BLaER1 (cell line): ENCODE measurements around the gene TMEM140.

ENCODE experiments used
- H3K27ac ChIP-seq: shearing (Covaris generic); formaldehyde crosslinking; 2 replicates; pipeline ENCODE4 v1.8.1; 2022
- H3K27me3 ChIP-seq: shearing (Covaris generic); formaldehyde crosslinking; 2 replicates; pipeline ENCODE4 v1.8.1; 2022
- H3K36me3 ChIP-seq: shearing (Covaris generic); formaldehyde crosslinking; 2 replicates; pipeline ENCODE4 v1.8.1; 2022
- H3K4me1 ChIP-seq: shearing (Covaris generic); formaldehyde crosslinking; 2 replicates; pipeline ENCODE4 v1.8.1; 2022
- H3K4me2 ChIP-seq: shearing (Covaris generic); formaldehyde crosslinking; 2 replicates; pipeline ENCODE4 v1.8.1; 2022
- H3K4me3 ChIP-seq: shearing (Covaris generic); formaldehyde crosslinking; 2 replicates; pipeline ENCODE4 v1.8.1; 2022
- H3K9ac ChIP-seq: shearing (Covaris generic); formaldehyde crosslinking; 2 replicates; pipeline ENCODE4 v1.8.1; 2022
- H3K9me3 ChIP-seq: shearing (Covaris generic); formaldehyde crosslinking; 2 replicates; pipeline ENCODE4 v1.8.1; 2022
- H4K20me1 ChIP-seq: shearing (Covaris generic); formaldehyde crosslinking; 2 replicates; pipeline ENCODE4 v1.8.1; 2022
- Cebpa-rat ChIP-seq: shearing (Covaris generic); IDR thresholded peaks from 2 replicates; pipeline ENCODE4 v1.8.1; 2022

The TMEM140 gene

DNA sequence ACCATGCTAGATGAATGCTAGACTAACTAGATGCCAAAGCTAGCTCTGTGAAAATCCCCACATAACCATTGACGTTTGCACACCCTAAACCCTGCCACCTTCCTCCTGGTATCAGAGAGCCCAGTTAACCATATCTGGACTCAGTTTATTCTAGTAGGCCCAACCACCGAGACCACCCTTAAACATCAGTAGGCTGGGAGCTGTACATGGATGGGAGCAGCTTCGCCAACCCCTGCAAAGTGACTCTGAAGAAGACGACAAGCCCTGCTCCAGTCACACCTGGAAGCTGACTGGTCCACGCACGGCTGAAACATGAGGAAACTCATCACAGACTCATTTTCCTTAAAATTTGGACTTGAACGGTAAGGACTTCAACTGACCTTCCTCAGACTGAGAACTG, 27.1 kb downstream of the TMEM140 start:
- no peak for TF ChIP-seq Cebpa-rat
- no peak overlapping the region for H3K4me2 ChIP-seq
- peaks cover 10% of the 10 kb centered on the region for H3K9me3 ChIP-seq
- H4K20me1 ChIP-seq: no peaks in the 10 kb centered on the region
- peaks cover 12% of the 10 kb centered on the region for H3K4me1 ChIP-seq
- H3K4me3 ChIP-seq: no peak overlapping the region
- H3K27ac ChIP-seq: no peak overlapping the region
- no peaks in the 10 kb centered on the region for H3K27me3 ChIP-seq
- peaks cover 1% of the 10 kb centered on the region for H3K36me3 ChIP-seq
- no peak overlapping the region for H3K9ac ChIP-seq

DNA sequence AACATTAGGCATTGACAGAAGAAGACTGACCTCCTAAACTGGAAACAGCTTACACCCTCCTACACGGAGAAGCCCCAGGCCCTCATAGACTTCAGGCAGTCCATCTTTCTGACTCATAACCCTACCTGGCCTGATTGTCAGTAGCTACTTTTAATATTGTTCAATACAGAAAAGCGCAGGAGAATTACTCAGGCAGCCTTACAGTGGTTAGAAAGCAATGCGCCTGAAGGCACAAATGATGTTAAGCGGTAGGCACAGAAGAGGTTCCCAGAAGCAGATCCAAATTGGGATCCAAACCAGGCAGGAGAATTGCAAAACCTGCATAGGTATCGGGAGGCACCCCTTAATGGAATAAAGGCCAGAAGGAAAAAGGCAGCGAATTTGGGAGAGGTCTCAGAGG, 28.1 kb downstream of the TMEM140 start:
- H3K9me3 ChIP-seq: peaks cover 20% of the 10 kb centered on the region
- no peak overlapping the region for H3K9ac ChIP-seq
- H3K27ac ChIP-seq: no peak overlapping the region
- peaks cover 10% of the 10 kb centered on the region for H3K36me3 ChIP-seq
- no peak overlapping the region for H3K4me3 ChIP-seq
- no peak for TF ChIP-seq Cebpa-rat
- peaks cover 12% of the 10 kb centered on the region for H3K4me1 ChIP-seq
- no peaks in the 10 kb centered on the region for H4K20me1 ChIP-seq
- no peaks in the 10 kb centered on the region for H3K27me3 ChIP-seq
- H3K4me2 ChIP-seq: no peak overlapping the region

DNA sequence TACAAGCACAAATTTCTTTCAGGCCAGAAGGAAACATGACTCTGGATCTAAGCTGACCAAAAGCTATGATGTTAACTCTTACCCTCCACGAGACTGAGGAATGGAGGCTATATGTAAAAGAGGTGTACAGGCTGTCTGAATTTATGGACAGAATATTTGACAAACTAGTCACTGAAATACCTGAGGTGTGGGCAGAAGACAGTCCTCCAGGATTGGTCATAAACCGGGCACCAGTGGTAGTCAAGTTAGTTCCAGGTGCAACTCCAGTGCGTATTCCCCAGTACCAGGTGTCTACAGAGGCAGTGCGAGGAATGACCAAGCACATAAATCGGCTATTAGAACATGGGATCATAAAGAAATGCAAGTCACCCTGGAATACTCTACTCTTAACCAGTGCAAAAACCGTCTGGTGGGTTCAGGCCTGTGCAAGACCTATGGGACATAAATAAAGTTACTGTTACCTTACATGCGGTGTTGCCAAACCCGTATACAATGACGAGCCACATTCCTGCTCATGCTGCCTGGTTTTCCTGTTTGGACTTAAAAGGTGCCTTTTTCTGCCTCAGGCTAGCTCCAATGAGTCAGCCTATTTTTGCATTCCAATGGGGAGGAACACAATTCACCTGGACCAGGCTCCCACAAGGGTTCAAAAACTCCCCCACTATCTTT, 29.3 kb downstream of the TMEM140 start:
- no peak for TF ChIP-seq Cebpa-rat
- H4K20me1 ChIP-seq: no peaks in the 10 kb centered on the region
- peaks cover 20% of the 10 kb centered on the region for H3K36me3 ChIP-seq
- H3K9ac ChIP-seq: no peak overlapping the region
- no peak overlapping the region for H3K27ac ChIP-seq
- no peak overlapping the region for H3K4me2 ChIP-seq
- H3K4me1 ChIP-seq: no peaks in the 10 kb centered on the region
- no peaks in the 10 kb centered on the region for H3K27me3 ChIP-seq
- H3K9me3 ChIP-seq: peaks cover 32% of the 10 kb centered on the region
- H3K4me3 ChIP-seq: no peak overlapping the region

DNA sequence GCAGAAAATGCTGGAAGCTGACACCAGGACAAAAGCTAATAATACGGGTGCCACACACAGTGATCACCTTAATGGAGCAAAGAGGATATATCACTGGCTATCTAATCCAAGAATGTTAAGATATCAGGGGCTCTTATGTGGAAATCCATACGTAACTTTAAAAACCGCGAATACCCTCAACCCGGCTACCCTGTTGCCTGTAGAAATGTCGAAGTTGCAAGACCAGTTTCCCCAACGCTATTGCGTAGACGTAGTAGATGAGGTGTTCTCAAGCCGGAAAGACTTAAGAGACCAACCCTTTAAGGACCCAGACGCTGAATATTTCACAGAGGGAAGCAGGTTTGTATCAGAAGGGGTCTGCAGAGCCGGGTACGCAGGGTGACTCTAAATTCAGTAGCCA, 30.5 kb downstream of the TMEM140 start:
- H3K9me3 ChIP-seq: peaks cover 44% of the 10 kb centered on the region
- no peak overlapping the region for H3K9ac ChIP-seq
- peaks cover 32% of the 10 kb centered on the region for H3K36me3 ChIP-seq

DNA sequence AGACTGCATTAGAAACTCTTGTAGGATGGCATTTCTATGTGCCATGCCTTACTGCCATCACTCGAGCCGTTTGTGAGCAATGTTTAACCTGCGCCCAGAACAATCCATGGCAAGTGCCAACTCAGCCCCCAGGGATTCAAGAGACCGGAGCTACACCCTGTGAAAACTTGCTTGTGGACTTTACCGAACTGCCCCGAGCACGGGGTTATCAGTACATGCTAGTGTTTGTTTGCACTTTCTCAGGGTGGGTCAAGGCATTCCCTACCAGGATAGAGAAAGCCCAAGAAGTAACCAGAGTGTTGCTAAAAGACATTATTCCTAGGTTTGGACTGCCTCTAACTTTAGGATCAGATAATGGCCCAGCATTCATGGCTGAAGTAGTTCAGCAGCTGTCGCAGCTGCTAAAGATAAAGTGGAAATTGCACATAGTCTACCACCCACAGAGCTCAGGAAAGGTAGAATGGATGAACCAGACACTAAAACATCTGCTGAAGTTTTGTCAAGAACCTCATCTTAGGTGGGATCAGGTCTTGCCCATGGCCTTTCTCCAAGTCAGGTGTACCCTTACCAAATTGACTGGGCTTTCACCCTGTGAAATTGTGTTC, 31.6 kb downstream of the TMEM140 start:
- Histone ChIP-seq H3K4me1 (no peaks in the 10 kb centered on the region), H3K27ac (no peak overlapping the region), H3K4me3 (no peak overlapping the region), H3K9ac (no peak overlapping the region), H3K4me2 (no peak overlapping the region), H3K27me3 (no peaks in the 10 kb centered on the region), H3K9me3 (peaks cover 54% of the 10 kb centered on the region), H3K36me3 (peaks cover 42% of the 10 kb centered on the region), H4K20me1 (no peaks in the 10 kb centered on the region)
- no peak for TF ChIP-seq Cebpa-rat

More for the DNA sequence above, 30.5 kb downstream of the TMEM140 start:
- Histone ChIP-seq H3K4me2 (no peak overlapping the region), H3K4me3 (no peak overlapping the region), H3K27ac (no peak overlapping the region), H3K4me1 (no peaks in the 10 kb centered on the region), H4K20me1 (no peaks in the 10 kb centered on the region), H3K27me3 (no peaks in the 10 kb centered on the region)
- TF ChIP-seq Cebpa-rat: no peak

DNA sequence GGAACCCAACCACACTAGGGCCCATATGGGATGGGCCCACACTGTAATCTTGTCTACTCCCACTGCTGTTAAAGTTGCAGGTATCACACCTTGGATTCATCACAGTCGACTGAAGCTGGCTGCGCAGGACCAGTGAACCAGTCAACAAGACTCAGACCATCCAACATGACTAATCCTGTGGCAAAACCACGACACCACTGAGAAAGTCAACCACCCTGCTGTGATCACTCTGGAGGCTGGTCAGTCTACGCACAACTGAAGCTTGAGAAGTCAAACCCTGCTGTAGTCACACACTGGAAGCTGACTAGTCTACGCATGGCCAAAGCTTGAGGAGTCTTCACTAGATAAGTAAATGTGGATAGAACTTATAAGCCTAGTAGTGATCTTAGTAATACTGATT, 32.2 kb downstream of the TMEM140 start:
- Histone ChIP-seq H3K4me3 (no peak overlapping the region), H4K20me1 (no peaks in the 10 kb centered on the region), H3K27me3 (no peaks in the 10 kb centered on the region), H3K27ac (no peak overlapping the region), H3K9ac (no peak overlapping the region), H3K4me2 (no peak overlapping the region), H3K9me3 (peaks cover 60% of the 10 kb centered on the region), H3K36me3 (peaks cover 49% of the 10 kb centered on the region), H3K4me1 (no peaks in the 10 kb centered on the region)
- TF ChIP-seq Cebpa-rat: no peak

DNA sequence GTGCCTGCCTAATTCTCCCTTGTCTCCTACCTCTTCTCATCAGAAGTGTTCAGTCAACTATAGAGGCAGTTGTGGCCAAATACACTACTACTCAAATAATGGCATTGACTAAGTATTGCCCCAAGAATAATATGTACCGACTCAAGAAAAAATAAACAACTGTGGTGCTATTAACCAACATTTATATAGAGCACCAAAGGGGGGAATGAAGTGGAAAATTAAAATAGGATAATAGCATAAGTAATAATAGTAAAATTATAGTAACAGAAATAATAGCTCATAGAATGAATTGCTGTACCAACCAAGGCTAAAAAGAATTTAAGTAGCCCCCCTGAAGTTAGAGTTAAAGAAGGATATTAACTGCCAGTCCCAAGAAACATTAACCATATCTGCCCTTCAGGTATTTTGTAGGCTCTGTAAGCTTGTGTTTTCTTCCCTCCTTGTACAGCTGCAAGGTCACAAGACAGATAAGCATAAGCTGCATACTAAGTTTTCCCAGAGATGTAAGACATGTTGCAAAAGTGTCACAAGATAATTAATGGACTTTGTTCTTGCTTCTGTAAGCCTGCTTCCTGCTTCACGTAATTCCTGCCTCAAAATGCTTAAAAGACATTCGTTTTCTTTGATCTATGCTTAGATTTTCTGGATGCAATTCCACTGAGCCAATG, 33.5 kb downstream of the TMEM140 start:
- no peak for TF ChIP-seq Cebpa-rat
- peaks cover 62% of the 10 kb centered on the region for H3K36me3 ChIP-seq
- H3K4me2 ChIP-seq: no peak overlapping the region
- no peak overlapping the region; the same call in 1 of the 2 replicates for H3K4me3 ChIP-seq
- H3K9ac ChIP-seq: no peak overlapping the region
- no peak overlapping the region for H3K27ac ChIP-seq
- no peaks in the 10 kb centered on the region for H3K27me3 ChIP-seq
- peaks cover 67% of the 10 kb centered on the region for H3K9me3 ChIP-seq
- peaks cover 8% of the 10 kb centered on the region for H3K4me1 ChIP-seq
- no peaks in the 10 kb centered on the region for H4K20me1 ChIP-seq

DNA sequence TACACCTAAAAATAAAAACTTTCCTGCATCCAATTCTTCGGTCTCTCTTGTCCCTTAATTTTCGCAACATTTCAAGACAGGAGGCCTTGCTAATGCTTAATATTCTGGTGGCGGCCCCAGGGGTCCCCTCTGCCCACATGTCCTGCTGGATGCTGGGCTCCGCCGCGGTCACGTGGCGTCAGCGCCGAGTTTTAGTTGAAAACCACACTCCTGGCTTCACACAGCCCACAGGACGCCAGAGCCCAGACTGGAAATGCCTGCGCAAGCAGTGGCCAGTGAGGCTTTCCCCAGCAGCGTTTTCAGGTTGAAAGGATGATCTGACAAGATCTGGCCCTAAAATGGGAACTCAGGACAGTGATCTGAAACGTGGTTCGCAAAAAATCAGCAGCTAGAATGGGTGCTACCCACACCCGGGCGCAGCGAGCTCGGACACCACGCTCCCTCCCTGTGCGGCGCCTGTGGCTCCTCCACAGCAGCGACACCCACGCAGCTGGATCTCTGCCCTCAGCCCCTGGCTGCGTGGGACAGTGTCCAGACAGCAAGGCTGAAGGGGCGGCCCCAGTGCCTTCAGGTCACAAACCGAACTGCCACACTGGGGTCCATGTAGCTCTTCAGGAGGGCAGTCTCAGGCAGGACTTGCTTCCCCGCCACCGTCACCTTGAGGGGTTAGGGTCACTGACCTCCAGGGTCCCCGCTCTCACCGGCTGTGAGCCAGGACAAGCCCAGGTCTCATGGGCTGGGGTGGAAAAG, 34.2 kb downstream of the TMEM140 start:
- H3K4me1 ChIP-seq: peaks cover 15% of the 10 kb centered on the region

DNA sequence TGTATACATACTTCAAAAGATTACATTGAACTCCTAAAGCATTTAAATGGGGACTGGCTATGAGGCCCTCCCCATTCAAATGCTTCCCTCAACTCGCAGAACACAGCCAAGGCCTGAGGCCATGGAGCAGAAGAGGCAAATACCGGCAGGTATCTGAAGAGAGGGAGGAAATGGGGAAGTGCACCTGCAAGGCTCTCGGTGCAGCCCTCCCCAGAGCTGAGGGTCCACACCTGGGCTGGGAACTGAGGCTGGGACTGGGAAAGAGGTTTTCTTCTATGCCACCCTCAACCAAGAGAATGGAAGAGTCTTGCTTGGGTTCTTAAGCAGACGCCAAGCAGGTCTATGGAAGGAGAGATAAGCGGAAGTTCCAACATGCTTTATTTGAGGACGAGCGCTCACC, 35.6 kb downstream of the TMEM140 start:
- Histone ChIP-seq H4K20me1 (no peaks in the 10 kb centered on the region), H3K9me3 (peaks cover 67% of the 10 kb centered on the region), H3K4me3 (no peak overlapping the region), H3K27me3 (no peaks in the 10 kb centered on the region), H3K4me2 (no peak overlapping the region), H3K36me3 (peaks cover 83% of the 10 kb centered on the region), H3K4me1 (peaks cover 19% of the 10 kb centered on the region), H3K9ac (no peak overlapping the region), H3K27ac (no peak overlapping the region)
- TF ChIP-seq Cebpa-rat: no peak

More for the DNA sequence above, 34.2 kb downstream of the TMEM140 start:
- Histone ChIP-seq H4K20me1 (no peaks in the 10 kb centered on the region), H3K27ac (no peak overlapping the region), H3K9ac (no peak overlapping the region), H3K27me3 (no peaks in the 10 kb centered on the region), H3K9me3 (peaks cover 67% of the 10 kb centered on the region), H3K36me3 (peaks cover 69% of the 10 kb centered on the region), H3K4me3 (no peak overlapping the region; the same call in 1 of the 2 replicates), H3K4me2 (no peak overlapping the region)
- TF ChIP-seq Cebpa-rat: no peak
